Measurements from ENCODE around the gene HNRNPC. TPM values are rescaled to one million over a fixed set of nuclear protein-coding genes. Genes with fewer than 3 reads are reported as not detected.

Gene HNRNPC
- total RNA-seq, 2 experiments from 2014 or later = 897 to 1,000 TPM

GRCh38 chr14:21267431-21267845, 1.8 kb downstream of the HNRNPC start:
- ChIA-PET POLR2A (interaction anchor here (1.1 to 2.5 kb wide), 2 partner anchors 10 to 31 kb away, joined by 3 to 6 read pairs; no protein-coding TSS in a partner anchor), CTCF (ENCODE audit: unreplicated experiment) (no interaction called here)
- Histone ChIP-seq H3K9me3 (ENCODE audit: low read length) (peaks cover 6% of the 10 kb centered on the region; the same call in 1 of the 2 replicates), H3K4me1 (ENCODE audit: insufficient read depth, low read length, poor library complexity, severe bottlenecking) (peaks cover 48% of the 10 kb centered on the region), H2AFZ (ENCODE audit: low read length) (no peak overlapping the region), H3K27ac (ENCODE audit: low read depth, low read length, poor library complexity, severe bottlenecking) (peak overlapping the region; percentile 80), H3K36me3 (ENCODE audit: insufficient read depth, low read length) (peaks cover 67% of the 10 kb centered on the region), H3K4me3 (ENCODE audit: low read depth, low read length, poor library complexity, severe bottlenecking) (peak overlapping the region; percentile 95), H4K20me1 (ENCODE audit: insufficient read depth, low read length) (peaks cover 59% of the 10 kb centered on the region), H3K9me2 (ENCODE audit: insufficient read depth, low read length) (no peaks in the 10 kb centered on the region), H3K79me2 (ENCODE audit: insufficient read depth, low read depth, low read length) (peaks cover 69% of the 10 kb centered on the region), H3K4me2 (ENCODE audit: low read length) (peak overlapping the region; percentile 89)
- DNase-seq (ENCODE audit: low spot score) = peak; percentile 44
- no TSS peak for BruUV-seq (replicated peaks)
- TF ChIP-seq EZH2phosphoT487 (IDR thresholded peaks at IDR 0.05; ENCODE audit: borderline replicate concordance, low read depth, low read length) (no peak), CTCF (conservative IDR thresholded peaks at IDR 0.05; ENCODE audit: low read length) (no peak)
- intact Hi-C loops (cut with micrococcal nuclease; ENCODE audit: unreplicated experiment) = loop anchor here (5.0 kb wide), 1 partner anchor 170 kb away; no protein-coding TSS in a partner anchor

GRCh38 chr14:21264025-21264801, 5.0 kb downstream of the HNRNPC start:
- no TSS peak for BruUV-seq (replicated peaks)

More at GRCh38 chr14:21264025-21264801, 5.0 kb downstream of the HNRNPC start:
- Histone ChIP-seq H3K27ac (ENCODE audit: low read depth, low read length, poor library complexity, severe bottlenecking) (no peak overlapping the region), H3K36me3 (ENCODE audit: insufficient read depth, low read length) (peaks cover 98% of the 10 kb centered on the region), H3K79me2 (ENCODE audit: insufficient read depth, low read depth, low read length) (peaks cover 100% of the 10 kb centered on the region), H3K9me3 (ENCODE audit: low read length) (no peaks in the 10 kb centered on the region), H3K4me3 (ENCODE audit: low read depth, low read length, poor library complexity, severe bottlenecking) (peak overlapping the region; percentile 95), H3K4me1 (ENCODE audit: insufficient read depth, low read length, poor library complexity, severe bottlenecking) (peaks cover 55% of the 10 kb centered on the region), H3K9me2 (ENCODE audit: insufficient read depth, low read length) (no peaks in the 10 kb centered on the region), H4K20me1 (ENCODE audit: insufficient read depth, low read length) (peaks cover 80% of the 10 kb centered on the region), H3K4me2 (ENCODE audit: low read length) (peak overlapping the region; percentile 89), H2AFZ (ENCODE audit: low read length) (no peak overlapping the region)
- intact Hi-C loops (cut with micrococcal nuclease; ENCODE audit: unreplicated experiment) = no loop called here
- ChIA-PET POLR2A (interaction anchor here (0.5 to 2.1 kb wide), 11 partner anchors 9 to 194 kb away, joined by 3 to 23 read pairs (median 4); partner anchors contain the start of gene RPGRIP1), CTCF (ENCODE audit: unreplicated experiment) (no interaction called here)
- DNase-seq (ENCODE audit: low spot score) = no peak
- TF ChIP-seq EZH2phosphoT487 (IDR thresholded peaks at IDR 0.05; ENCODE audit: borderline replicate concordance, low read depth, low read length) = no peak
- TF ChIP-seq CTCF (conservative IDR thresholded peaks at IDR 0.05; ENCODE audit: low read length) = no peak

Data from OCI-LY7 (cell line).